Ecto neural progenitor cell (in vitro differentiated cells): ENCODE measurements around the gene HLF.

ENCODE experiments used
- DNase-seq: peaks from one replicate; pipeline ENCODE4 v3.0.0-alpha.2; 2018; ENCODE audit warnings: low spot score

HLF gene

GRCh38 chr17:55308613-55309391 is 44.0 kb downstream of the HLF start:
- DNase-seq = no peak

GRCh38 chr17:55311767-55312375 is 47.1 kb downstream of the HLF start:
- no peak for DNase-seq

GRCh38 chr17:55312852-55313251 is 48.1 kb downstream of the HLF start:
- no peak for DNase-seq

- DNase-seq = no peak
Observed at GRCh38 chr17:55314061-55314783, 49.5 kb downstream of the HLF start.

GRCh38 chr17:55314784-55315491 is 50.2 kb downstream of the HLF start:
- no peak for DNase-seq

- DNase-seq = no peak
Observed at GRCh38 chr17:55316499-55316898, 51.7 kb downstream of the HLF start.

- no peak for DNase-seq
Observed at GRCh38 chr17:55317284-55317683, 52.5 kb downstream of the HLF start.

GRCh38 chr17:55318081-55318480 is 53.3 kb downstream of the HLF start:
- no peak for DNase-seq

GRCh38 chr17:55318715-55319487 is 54.1 kb downstream of the HLF start:
- DNase-seq = no peak

GRCh38 chr17:55319933-55320593 is 55.3 kb downstream of the HLF start:
- no peak for DNase-seq

- no peak for DNase-seq
Observed at GRCh38 chr17:55320594-55321426, 56.0 kb downstream of the HLF start.

- DNase-seq = no peak
Observed at GRCh38 chr17:55321427-55322060, 56.8 kb downstream of the HLF start.

GRCh38 chr17:55322453-55322985 is 57.8 kb downstream of the HLF start:
- DNase-seq = no peak

GRCh38 chr17:55323518-55324295 is 58.9 kb downstream of the HLF start:
- no peak for DNase-seq

GRCh38 chr17:55324296-55324978 is 59.7 kb downstream of the HLF start:
- DNase-seq = no peak

- no peak for DNase-seq
Observed at GRCh38 chr17:55325406-55325805, 60.6 kb downstream of the HLF start.

GRCh38 chr17:55326030-55326429 is 61.3 kb downstream of the HLF start:
- no peak for DNase-seq
